ENCODE results near the gene NRL. TPM values are rescaled to one million over a fixed set of nuclear protein-coding genes. Genes with fewer than 3 reads are reported as not detected.

Gene NRL
- total RNA-seq, 4 donors from 2014 or later = 1.1 to 2.9 (median 1.6) TPM; not detected in 1

DNA sequence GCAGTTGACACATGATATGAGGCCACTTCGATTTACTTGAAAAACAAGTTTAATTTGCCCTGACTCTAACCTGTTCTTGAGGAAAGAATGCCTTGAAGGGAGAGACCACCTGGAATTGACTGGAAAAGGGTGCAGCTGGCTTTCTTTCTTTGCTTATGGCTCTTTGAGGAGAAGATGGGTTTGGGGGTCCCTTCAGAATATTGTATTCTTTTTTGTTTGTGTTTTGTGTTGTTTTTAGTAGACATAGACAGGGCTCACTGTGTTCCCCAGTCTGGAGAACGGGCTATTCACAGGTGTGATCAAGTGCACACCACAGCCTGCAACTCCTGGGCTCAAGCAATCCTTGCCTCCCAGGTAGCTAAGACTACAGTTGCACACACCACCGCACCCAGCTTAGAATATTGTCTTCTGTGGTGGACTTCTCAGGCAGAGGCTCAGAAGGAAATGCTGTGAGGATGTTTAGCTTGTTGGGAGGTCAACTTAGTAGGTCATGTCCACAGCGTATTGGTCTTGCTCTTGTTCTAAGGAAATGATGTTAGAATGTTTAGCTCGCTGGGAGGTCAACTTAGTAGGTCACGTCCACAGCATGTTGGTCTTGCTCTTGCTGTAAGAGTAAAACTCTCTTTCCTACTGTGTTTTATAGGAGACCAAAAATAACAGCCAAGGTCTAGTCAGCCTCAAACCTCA, 1.5 kb upstream of the NRL start:
- no peak for DNase-seq
- TF ChIP-seq, protein P1, sequence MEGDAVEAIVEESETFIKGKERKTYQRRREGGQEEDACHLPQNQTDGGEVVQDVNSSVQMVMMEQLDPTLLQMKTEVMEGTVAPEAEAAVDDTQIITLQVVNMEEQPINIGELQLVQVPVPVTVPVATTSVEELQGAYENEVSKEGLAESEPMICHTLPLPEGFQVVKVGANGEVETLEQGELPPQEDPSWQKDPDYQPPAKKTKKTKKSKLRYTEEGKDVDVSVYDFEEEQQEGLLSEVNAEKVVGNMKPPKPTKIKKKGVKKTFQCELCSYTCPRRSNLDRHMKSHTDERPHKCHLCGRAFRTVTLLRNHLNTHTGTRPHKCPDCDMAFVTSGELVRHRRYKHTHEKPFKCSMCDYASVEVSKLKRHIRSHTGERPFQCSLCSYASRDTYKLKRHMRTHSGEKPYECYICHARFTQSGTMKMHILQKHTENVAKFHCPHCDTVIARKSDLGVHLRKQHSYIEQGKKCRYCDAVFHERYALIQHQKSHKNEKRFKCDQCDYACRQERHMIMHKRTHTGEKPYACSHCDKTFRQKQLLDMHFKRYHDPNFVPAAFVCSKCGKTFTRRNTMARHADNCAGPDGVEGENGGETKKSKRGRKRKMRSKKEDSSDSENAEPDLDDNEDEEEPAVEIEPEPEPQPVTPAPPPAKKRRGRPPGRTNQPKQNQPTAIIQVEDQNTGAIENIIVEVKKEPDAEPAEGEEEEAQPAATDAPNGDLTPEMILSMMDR (IDR thresholded peaks at IDR 0.05) = no peak
- TF ChIP-seq POLR2AphosphoS5 (IDR thresholded peaks at IDR 0.05) = no peak
- TF ChIP-seq EP300 (IDR thresholded peaks at IDR 0.05; ENCODE audit: low read depth) = no peak
- Histone ChIP-seq H3K4me3 (peak overlapping the region in 3 of 4 donors; percentile 63 to 77 (median 74)), H3K27me3 (no peaks in the 10 kb centered on the region), H3K27ac (peak overlapping the region in 2 of 4 donors; percentile 97 to 99), H3K4me1 (peaks cover 11 to 18% (median 17%) of the 10 kb centered on the region in 4 donors), H3K36me3 (peaks cover 0 to 35% (median 16%) of the 10 kb centered on the region in 4 donors), H3K9me3 (no peaks in the 10 kb centered on the region)
- 77% methylated on average over 4 to 6 of the region's 6 CpGs for WGBS, 2 donors (ENCODE audit: low coverage in 1 of 2)
- in situ Hi-C loops (cut with MboI; ENCODE audit: low pct_ligation_motif_present in 1 of 4, low pct_unique_long_range_greater_than_20kb in 1 of 4, low sequenced_read_pairs in 3 of 4) (no loop called here), intact Hi-C loops (cut with DNase I; ENCODE audit: low total_unique reads) (no loop called here)

DNA sequence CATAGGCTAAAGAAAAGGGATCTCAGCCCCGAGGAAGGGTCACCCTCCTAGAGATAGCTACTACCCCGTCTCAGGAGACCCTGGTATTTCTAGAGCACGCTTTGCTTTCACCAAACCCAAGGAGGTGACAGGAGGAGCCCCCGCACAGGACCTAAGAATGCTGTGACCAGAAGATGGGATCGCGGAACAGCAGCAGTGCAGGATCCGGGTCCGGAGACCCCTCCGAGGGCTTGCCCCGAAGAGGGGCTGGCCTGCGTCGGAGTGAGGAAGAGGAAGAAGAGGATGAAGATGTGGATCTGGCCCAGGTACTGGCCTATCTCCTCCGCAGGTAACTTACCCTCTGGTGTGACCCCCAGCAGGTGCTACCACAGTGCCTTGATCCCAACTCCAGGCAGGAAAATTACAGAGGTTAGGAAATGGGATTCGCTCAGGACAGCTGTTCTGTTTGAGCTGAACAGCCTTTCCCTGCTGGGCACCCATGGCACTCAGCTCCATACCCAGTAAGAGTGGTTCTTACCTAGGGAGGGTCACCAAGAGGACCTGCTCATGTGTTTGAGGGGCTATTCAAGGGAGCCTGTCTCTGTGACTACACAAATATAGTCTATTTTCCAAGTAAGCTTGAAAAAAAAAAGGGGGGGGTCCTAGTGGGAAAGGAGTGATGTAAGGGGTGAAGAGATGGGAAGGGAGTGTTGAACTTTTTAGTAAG, 826 bp upstream of the NRL start:
- H3K36me3 ChIP-seq = peaks cover 0 to 28% (median 13%) of the 10 kb centered on the region in 4 donors
- peak overlapping the region; percentile 97 to 100 (median 99) for H3K27ac ChIP-seq
- TF ChIP-seq POLR2A (IDR thresholded peaks at IDR 0.05) (no peak), EP300 (IDR thresholded peaks at IDR 0.05; ENCODE audit: low read depth) (no peak), POLR2AphosphoS5 (IDR thresholded peaks at IDR 0.05) (no peak)
- TF ChIP-seq, protein P1 (IDR thresholded peaks at IDR 0.05) = no peak
- intact Hi-C loops (cut with DNase I; ENCODE audit: low total_unique reads) (no loop called here), in situ Hi-C loops (cut with MboI; ENCODE audit: low pct_ligation_motif_present in 1 of 4, low pct_unique_long_range_greater_than_20kb in 1 of 4, low sequenced_read_pairs in 3 of 4) (no loop called here)
- H3K27me3 ChIP-seq = no peaks in the 10 kb centered on the region
- peaks cover 11 to 22% (median 19%) of the 10 kb centered on the region in 4 donors for H3K4me1 ChIP-seq
- no peak for DNase-seq
- WGBS, 2 donors (ENCODE audit: low coverage in 1 of 2) = 3% methylated on average over 14 of the region's 14 CpGs; no CpG with 5 or more reads in 1 of the 2 donors
- no peaks in the 10 kb centered on the region for H3K9me3 ChIP-seq
- H3K4me3 ChIP-seq = peak overlapping the region; percentile 51 to 77 (median 68)

DNA sequence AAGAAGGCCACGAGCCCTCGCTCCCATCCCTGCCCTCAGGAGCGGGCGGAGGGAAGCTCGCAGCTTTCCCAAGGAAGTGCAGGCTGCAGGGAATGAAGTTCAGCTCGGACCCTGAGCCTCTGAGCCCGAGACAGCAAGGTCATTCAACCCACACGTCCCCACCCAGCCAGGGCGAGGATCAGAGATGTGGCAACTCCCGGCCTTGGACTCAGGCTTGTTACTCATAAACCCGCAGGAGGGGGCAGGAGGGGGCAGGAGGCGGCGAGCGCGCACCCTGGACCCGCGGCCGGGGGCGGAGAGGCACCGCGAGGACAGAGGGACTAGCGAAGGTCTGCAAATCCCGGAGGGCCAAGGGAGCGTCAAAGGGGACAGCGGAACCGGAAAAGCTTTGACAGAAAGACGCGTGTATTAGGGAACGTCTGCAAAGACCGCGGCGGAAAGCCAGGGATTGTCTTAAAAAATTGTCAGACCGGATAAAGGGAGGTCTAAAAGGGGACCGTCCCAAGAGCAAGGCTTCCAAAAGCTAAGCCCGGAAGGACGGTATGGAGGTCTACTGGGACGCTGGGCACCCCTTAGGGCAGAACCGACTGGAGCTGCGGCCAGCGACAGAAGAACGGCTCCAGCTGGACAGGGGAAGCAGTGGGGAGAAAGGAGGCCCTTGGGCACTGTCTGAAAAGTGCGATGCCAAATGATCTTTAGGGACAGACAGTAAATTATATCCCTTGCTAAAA, 783 bp downstream of the NRL start:
- Histone ChIP-seq H3K27ac (peak overlapping the region; percentile 97 to 100 (median 99)), H3K27me3 (no peaks in the 10 kb centered on the region), H3K4me3 (peak overlapping the region; percentile 63 to 77 (median 69)), H3K36me3 (peaks cover 0 to 14% (median 7%) of the 10 kb centered on the region in 4 donors), H3K9me3 (no peaks in the 10 kb centered on the region), H3K4me1 (peaks cover 14 to 33% (median 21%) of the 10 kb centered on the region in 4 donors)
- intact Hi-C loops (cut with DNase I; ENCODE audit: low total_unique reads) = no loop called here
- peak; percentile 93 for DNase-seq
- TF ChIP-seq POLR2A (IDR thresholded peaks at IDR 0.05) = peak; percentile 84
- peak; percentile 2 for TF ChIP-seq EP300 (IDR thresholded peaks at IDR 0.05; ENCODE audit: low read depth)
- TF ChIP-seq, protein P1 (IDR thresholded peaks at IDR 0.05) = no peak
- peak; percentile 17 to 75 (median 74) for TF ChIP-seq POLR2AphosphoS5 (IDR thresholded peaks at IDR 0.05)
- in situ Hi-C loops (cut with MboI; ENCODE audit: low pct_ligation_motif_present in 1 of 4, low pct_unique_long_range_greater_than_20kb in 1 of 4, low sequenced_read_pairs in 3 of 4) = no loop called here
- WGBS, 2 donors (ENCODE audit: low coverage in 1 of 2) = 0% methylated on average over 3 to 42 of the region's 42 CpGs

DNA sequence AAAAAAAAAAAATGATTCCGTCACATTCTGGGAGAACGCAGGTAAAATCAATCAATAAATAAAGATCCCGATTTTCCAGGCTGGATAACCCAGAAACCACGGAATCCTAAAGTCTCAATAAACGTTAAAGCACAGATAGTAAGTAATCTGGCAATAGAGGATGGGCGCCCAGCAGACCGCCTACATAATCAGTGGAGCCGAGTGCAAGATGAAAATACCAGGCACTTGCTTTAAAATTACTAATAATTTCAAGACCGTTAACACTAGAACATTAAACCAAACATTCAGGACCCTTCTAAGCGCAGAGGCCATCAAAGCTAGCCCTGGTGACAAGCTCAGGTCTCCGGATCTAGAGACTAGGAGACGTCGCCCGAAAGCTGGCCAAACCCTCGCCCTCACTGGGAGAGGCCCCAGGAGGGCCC, 1.4 kb downstream of the NRL start:
- TF ChIP-seq, protein P1 (IDR thresholded peaks at IDR 0.05) = no peak
- no peak for TF ChIP-seq POLR2AphosphoS5 (IDR thresholded peaks at IDR 0.05)
- TF ChIP-seq EP300 (IDR thresholded peaks at IDR 0.05; ENCODE audit: low read depth) = no peak
- 9 to 14% methylated on average over 6 to 15 of the region's 15 CpGs for WGBS, 2 donors (ENCODE audit: low coverage in 1 of 2)
- Histone ChIP-seq H3K9me3 (no peaks in the 10 kb centered on the region), H3K4me1 (peaks cover 17 to 39% (median 24%) of the 10 kb centered on the region in 4 donors), H3K27ac (peak overlapping the region; percentile 97 to 100 (median 99)), H3K4me3 (peak overlapping the region; percentile 63 to 77 (median 69)), H3K27me3 (no peaks in the 10 kb centered on the region), H3K36me3 (peaks cover 0 to 8% (median 4%) of the 10 kb centered on the region in 4 donors)
- no peak for DNase-seq
- intact Hi-C loops (cut with DNase I; ENCODE audit: low total_unique reads) = no loop called here
- in situ Hi-C loops (cut with MboI; ENCODE audit: low pct_ligation_motif_present in 1 of 4, low pct_unique_long_range_greater_than_20kb in 1 of 4, low sequenced_read_pairs in 3 of 4) = no loop called here

Data from transverse colon (tissue), 4 donors.